HEK293T (cell line): ENCODE results near the gene DOCK9.

Experiments used
- BHLHE40 ChIP-seq: fragments of 450-650 bp; IDR thresholded peaks from 2 replicates; pipeline ENCODE4 v1.6.1; 2016; ENCODE audit warnings: mild to moderate bottlenecking, moderate library complexity, borderline replicate concordance
- FOXA1 ChIP-seq: fragments of 450-650 bp; IDR thresholded peaks from 2 replicates; pipeline ENCODE4 v1.6.1; 2016; ENCODE audit warnings: mild to moderate bottlenecking
- FOXM1 ChIP-seq: fragments of 450-650 bp; IDR thresholded peaks from 2 replicates; pipeline ENCODE4 v1.6.1; 2017; ENCODE audit warnings: mild to moderate bottlenecking, borderline replicate concordance
- SP1 ChIP-seq: fragments of 450-650 bp; IDR thresholded peaks from 2 replicates; pipeline ENCODE4 v1.6.1; 2017
- SUZ12 ChIP-seq: fragments of 450-650 bp; IDR thresholded peaks from 2 replicates; pipeline ENCODE4 v1.6.1; 2016; ENCODE audit warnings: mild to moderate bottlenecking
- ZNF384 ChIP-seq: fragments of 450-650 bp; IDR thresholded peaks from 2 replicates; pipeline ENCODE4 v1.6.1; 2016
- TF ChIP-seq, protein P1 (sequence below): fragments of 450-650 bp; IDR thresholded peaks from 2 replicates; pipeline ENCODE4 v1.6.1; 2016

DNA sequence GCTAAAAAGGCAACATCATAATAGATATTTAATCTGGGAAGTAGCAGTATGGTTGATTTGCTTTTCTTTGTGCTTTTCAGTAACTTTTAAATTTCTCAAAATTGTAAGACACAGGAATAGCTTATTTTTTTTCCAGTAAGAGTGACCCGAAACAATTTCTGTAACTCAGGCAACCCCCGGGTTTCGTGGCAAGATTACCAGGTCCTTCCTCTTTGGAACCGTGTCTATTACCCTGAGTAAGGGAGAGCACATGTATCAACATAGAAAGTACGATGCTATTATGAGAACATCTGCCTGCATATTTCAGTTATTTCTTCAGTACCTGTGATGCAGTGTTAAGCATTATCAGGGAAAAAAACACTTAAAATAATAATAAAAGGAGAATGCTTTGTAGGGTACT, 64.1 kb downstream of the DOCK9 start:
- TF ChIP-seq SP1 (no peak), SUZ12 (no peak), FOXA1 (no peak), ZNF384 (no peak), FOXM1 (no peak), BHLHE40 (no peak)
- TF ChIP-seq, protein P1, sequence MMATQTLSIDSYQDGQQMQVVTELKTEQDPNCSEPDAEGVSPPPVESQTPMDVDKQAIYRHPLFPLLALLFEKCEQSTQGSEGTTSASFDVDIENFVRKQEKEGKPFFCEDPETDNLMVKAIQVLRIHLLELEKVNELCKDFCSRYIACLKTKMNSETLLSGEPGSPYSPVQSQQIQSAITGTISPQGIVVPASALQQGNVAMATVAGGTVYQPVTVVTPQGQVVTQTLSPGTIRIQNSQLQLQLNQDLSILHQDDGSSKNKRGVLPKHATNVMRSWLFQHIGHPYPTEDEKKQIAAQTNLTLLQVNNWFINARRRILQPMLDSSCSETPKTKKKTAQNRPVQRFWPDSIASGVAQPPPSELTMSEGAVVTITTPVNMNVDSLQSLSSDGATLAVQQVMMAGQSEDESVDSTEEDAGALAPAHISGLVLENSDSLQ: no peak
